T1000 (cell line): Measurements from ENCODE around the gene SCAPER.
A peak's percentile ranks its signal among the peaks of the same experiment; 100 is the strongest.

ENCODE experiments used
- DNase-seq: peaks from one replicate; lab custom pipeline; 2025; ENCODE audit warnings: mixed read lengths; lab: John Stamatoyannopoulos, UW

SCAPER gene

DNA sequence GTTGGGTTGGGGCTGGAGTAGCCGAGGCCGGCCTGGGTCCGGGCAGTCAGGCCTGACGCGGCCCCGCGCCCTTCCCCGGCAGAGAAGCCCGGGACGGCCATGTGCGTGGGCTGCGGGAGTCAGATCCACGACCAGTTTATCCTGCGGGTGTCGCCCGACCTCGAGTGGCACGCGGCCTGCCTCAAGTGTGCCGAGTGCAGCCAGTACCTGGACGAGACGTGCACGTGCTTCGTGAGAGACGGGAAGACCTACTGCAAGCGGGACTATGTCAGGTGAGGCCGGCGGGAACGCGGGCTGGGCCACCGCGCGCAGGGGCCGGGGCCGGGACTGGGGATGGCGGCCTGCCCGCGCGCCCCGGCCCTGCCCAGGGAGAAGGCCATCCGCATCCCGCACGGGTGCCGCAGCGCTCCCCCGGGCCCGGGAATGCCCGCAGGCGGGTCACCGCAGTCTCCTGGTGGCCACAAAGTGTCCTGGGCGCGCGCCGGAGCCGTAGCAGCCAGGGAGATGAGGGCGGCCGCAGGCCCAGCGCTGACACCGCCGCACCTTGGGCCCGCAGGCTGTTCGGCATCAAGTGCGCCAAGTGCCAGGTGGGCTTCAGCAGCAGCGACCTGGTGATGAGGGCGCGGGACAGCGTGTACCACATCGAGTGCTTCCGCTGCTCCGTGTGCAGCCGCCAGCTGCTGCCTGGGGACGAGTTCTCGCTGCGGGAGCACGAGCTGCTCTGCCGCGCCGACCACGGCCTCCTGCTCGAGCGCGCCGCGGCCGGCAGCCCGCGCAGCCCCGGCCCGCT is 567.2 kb downstream of the SCAPER start:
- no peak for DNase-seq

DNA sequence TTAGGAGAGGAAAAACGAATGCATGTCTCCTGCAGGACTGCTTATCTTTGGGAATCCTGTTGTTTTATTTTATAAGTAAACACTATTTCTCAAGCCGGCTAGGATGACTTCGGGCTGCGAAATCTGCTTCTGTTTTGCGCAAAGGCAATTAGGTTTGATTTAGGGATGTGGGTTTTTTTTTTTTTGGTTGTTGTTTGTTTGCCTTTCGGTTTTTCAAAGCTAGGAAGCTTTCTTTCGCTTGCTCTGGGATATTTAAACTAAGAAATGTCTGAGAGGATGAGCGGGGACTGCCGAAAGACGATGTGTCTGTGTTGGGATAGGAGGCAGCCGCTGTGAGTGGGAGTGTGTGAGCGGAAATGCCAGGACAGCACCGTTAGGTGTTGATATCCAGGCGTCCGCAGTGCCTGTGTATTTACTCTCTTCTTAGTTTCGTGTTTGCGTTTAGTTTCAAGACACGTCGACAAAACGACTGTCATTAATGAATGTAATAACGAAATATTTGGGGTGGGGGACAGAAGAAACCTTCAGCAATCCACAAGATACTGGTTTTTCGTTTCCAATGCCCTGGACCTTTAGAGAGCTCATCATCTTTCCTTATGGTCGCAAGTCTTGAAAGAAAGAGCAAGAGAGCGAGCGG is 568.0 kb downstream of the SCAPER start:
- DNase-seq: no peak

DNA sequence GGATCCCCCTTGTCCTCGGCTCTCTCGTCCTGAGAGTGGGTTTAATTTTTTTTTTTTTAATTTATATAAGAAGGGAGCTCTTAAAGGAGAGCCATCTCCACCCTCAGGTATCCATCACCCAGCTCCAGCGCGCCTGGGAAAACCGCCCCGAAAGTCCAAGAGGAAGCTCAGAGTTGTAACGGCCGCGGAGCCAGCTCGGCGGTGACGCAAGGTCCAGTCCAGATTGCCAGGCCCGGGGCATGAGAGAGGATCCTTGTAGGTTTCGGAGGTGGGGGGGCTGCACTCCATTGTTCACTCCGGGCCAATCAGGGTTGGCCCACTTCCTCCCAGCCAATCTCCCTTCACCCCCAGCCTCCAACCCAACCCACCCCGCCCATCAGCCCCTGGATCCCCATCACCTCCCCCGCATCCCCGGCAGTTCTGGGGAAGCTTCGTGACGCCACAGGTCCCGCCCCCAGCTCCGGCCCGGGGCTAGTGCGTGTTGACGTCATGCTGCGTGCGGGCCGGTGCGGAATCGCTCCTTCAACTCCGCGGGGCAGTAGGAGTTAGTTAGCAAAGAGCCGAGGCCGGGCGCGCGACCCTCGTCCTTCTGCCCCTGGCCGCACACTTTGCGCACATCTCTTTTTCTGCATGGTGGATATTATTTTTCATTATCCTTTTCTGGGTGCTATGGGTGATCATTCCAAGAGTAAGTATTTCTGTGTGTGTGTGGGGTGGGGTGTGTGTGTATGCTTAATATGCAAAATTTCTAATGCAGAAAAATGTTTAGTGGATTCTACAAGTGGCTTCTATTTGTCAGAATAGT is 568.7 kb downstream of the SCAPER start, which contains the start of gene ISL2:
ISL2 (plus strand) TSS at position 520 of the 805 bp plus-strand sequence; CDS start at position 631, 111 bp downstream.
- DNase-seq: peak; percentile 94

DNA sequence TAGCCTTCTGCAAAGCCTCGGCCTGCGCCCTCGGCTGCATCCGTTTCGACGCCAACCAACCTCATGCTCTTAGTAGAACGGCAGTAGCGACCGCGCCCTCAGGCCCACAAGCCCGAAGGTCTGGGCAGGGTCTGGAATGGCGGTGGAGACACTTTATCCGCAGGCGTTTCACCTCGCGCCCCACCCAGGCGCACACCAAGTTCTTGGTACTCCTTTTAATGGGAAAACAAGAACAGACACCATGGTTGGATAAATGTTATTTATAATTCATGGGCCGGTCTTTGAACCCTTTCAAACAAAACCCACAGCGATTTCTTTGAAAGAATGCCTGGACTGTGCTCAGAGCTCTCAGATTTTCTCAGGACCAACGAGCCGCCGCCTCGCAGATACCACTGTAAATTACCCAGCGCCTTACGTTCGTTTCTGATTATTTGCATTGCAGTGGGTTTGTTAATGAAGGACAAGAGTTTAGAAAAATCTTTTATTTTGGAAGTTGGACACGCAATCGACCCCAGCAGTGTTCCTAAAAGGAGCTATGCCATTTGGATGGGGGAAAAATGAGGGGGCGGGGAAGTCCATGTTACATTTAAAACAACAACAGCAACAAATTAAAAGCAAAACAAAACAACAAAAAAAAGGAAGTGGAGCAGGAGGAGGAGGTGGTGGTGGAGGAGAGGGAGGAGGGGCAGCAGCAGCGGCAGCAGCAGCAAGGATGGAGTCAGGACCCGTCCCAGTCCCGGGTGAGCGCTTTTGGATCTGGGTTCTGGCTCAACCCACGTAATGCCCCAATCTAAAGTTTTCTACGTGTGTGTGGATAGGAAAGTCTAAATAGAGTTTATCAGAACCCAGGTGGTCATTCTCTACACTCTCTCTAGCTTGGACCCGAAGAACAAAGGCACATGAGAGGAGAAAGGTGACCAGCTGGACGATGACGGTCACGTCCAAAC is 569.6 kb downstream of the SCAPER start:
- no peak for DNase-seq

DNA sequence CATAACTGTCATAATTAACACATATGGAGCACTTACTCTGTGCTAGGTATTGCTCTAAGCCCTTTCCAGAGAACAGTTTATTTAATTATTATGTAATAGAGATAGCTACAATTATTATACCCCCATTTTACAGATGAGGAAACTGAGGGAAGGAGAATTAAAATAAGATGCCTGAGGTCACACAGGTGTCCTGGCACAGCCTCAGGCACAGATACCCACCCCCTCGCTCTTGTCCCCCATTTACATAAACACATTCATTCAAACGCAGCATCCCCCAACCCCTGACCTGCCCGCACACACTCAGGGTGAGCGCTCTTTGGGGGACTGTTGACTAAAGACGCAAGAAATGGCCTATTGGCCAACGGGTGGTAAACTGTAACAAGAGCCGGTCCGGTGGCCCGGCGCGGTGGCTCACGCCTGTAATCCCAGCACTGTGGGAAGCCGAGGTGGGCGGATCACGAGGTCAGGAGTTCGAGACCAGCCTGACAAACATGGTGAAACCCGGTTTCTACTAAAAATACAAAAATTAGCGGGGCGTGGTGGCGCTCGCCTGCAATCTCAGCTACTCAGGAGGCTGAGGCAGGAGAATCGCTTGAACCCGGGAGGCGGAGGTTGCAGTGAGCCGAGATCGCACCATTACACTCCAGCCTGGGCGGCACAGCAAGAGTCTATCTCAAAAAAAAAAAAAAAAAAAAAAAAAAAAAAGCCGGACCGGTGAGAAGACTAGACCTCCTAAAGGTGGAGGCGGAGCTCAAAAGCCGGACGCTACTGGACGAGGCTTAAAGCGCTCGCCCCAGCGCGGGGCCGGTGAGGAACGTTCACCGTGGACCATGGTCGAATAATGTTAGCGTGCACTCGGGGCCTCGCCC is 570.5 kb downstream of the SCAPER start:
- no peak for DNase-seq

DNA sequence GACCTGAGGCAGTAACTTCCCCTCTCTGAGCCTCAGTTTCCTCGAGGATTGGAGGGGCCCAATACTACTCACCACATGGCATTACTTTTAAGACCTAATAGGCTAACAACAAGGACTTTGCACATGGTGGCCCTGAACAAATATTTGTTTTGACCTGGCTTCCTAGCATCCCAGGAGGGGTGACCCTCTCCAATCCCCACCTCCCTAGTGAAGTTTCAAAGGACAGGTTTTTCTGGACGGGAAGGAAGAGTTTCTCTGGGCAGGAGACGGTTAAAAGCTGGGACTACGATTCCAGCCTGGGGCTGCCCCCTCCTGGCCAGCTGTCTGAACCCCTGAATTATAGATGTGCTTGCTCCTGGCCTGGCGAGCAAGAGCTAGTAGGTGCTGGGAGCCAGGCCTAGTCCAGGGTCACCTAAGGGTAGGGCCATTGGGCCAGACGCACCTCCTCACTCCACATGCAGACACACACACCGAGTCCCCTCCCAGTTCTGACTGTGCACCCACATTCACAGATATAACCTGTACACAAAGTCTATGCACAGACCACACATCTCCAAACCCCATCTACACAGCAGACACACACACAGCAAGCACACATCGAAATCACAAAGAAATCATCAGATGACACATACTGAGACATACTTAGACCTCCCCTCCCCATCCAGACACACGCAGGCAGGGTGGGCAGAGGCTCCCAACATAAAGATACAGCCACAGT is 571.3 kb downstream of the SCAPER start:
- no peak for DNase-seq

DNA sequence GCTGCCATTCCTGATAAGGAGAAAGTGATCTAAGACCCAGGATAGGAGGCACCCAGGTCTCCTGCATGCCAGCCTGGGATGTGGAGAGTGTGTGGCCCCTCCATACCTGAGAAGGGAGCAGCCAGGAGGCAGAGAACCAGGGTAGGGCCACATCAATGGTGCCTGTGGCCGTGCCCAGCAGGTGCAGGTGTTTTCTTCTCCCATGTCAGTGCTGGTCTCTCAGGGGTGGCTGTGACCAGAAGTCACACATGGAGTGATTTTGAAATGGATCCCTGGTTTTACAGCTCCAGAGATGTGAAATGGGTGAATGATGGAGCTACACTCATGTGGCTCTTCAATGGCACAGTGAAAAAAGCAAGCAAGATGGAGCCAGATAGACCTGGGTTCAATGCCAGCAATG is 571.8 kb downstream of the SCAPER start:
- no peak for DNase-seq

DNA sequence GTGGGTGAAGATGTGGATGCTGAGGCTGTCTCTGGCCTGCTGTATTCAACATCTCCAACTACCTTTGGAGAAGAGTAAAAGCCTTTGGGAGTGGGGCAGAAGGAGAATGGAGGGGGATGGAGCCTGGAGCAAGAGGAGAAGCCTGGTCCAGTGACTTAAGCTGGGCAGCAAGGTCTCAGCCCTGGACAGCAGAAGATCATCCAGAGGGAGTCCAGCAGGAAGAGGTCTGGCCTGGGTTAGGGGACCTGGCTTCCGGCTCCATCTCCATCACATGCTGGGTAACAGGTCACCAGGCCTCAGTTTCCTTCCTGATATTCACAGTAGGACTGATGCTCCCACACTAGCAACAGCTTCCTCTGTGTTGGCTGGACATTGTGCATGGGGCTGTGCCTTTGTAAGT is 572.3 kb downstream of the SCAPER start:
- DNase-seq: no peak

DNA sequence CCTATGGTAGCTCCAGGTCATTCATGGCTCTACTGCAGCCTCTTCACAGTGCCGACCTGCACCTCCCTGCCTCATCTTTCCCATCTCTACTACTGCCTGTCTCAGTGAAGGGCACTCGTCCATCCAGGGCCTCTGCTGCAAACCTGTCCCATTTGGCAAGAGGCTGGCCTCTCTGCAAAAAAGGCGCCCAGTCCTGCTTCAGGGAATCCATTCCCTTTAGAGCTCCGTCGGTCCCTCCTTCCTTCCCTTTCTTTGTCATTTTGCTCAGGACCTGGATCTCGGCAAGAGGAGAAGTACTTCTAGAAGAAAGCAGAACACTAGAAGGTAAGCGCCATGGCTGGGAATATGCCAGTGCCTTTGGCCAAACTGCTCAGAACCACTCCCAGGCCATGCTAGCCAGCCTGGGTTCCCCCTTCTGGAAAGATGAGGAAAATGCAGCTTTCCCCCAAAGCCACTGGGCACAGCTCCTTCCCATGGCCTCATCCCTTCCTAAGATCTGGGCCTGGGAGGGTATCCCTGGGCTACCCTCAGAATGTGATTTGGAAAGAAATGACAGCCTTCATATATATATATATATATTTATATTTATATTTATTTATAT is 575.0 kb downstream of the SCAPER start:
- DNase-seq: no peak

DNA sequence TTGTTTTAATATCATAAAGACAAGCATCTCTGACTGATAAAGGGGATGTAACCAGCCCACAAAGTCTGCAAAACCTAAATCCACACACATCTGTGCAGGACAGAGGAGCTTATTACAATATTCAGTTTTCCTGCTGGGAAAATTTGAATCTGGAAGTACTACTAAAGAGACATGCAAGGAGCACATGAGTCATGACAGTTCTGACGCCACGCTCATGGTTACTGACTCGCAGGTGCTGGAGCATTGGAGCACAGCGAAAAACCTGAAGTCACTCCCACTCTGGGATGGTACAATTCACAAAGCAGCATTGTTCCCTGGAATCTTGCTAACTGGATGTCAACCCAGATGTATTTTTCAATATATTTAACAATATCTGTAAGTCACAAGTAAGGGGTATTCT is 576.2 kb downstream of the SCAPER start:
- no peak for DNase-seq

DNA sequence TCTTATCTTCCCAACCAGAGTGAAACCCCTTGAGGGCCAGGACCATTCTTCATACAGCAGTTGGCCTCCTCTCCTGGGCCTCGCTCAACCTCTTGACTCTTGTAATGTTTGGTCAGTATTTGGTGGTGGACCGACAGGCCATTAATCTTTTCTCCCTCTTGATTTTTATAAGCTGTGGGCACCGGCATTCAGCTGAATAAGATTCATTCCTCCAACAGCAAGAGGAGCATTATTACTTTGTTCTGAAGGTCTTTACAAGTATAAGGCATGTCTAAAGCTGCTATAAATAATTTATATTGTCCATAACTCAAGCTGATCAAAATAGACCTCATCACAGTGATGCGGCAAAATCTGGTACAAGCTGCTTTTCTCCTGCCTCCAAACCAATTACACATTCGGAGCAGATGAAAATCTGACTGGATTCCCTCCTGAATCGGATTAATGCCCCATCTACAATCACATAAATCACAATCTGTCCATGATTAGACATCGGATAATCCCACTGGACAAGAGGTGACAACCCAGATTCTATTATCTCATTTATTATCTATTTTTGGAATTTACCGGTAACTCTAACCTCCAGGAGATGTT is 576.9 kb downstream of the SCAPER start:
- no peak for DNase-seq

DNA sequence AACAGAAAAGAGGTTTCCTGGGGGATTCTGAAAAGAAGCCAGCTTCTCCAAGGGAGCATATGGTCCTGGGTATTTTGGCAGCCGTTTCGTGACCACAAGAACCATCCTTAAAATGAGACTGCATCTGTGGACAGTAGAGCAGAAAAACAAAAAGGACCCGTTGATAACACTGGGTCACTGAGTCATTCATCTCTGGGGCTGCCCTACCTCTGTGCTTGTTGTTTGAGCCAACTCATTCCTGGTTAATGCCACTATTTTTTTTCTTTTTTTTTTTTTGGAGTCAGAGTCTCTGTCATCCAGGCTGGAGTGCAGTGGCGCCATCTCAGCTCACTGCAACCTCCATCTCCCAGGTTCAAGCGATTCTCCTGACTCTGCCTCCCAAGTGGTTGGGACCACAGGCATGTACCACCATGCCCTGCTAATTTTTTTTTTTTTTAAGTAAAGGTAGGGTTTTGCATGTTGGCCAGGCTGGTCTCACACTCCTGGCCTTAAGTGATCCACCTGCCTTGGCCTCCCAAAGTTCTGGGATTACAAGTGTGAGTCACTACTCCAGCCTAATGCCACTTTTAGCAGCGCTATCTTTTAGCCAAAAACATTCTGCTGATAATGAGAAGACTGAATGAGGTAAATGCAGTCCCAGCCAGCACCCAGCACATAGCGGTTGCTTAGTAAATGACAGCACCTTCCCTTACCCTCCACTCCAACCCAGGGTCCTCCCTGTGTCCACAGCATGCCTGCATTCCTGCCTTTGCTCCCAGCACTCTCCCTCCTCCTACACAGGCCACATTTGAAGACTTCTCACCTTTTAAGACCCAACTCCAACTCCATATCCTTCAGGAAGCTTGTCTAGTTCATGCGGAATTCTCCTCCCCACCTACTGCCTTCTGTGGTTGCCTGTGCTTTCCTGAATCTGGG is 577.7 kb downstream of the SCAPER start:
- DNase-seq: no peak

DNA sequence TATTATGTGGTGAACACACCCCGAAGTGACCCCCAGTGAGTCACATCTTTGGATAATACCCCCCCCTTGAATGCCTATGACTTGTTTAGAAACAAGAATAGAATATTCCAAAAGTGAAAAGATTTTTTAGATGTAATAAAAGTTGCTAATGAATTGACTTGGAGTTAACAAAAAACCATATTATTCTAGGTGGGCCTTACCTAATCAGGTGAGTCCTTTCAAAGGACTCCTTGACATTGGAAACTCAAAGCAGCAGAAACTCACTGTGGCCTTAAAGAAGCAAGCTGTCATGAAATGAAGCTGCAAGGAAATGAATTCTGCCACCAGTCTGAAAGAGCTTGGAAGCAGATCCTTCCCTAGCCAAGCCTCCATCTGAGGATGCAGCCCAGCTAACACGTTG is 579.4 kb downstream of the SCAPER start:
- no peak for DNase-seq

DNA sequence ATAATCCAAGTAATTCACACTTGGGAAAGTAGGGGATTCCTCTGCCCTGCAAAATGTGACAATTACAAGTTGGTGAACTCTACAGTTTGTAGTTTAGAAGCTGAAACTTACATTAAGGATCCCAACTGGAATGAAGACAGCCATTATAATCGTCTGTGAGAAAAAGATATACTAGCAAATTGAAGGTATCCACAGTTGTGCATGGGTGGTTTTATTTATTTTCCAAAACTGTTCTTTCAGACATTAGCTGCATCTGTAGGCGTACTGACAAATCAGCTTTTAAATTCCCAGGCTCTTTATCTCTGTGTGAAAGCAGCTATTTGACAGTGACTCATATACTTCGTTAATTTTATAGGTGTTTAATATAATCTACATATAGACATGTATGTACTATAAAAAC is 581.1 kb downstream of the SCAPER start:
- DNase-seq: no peak

DNA sequence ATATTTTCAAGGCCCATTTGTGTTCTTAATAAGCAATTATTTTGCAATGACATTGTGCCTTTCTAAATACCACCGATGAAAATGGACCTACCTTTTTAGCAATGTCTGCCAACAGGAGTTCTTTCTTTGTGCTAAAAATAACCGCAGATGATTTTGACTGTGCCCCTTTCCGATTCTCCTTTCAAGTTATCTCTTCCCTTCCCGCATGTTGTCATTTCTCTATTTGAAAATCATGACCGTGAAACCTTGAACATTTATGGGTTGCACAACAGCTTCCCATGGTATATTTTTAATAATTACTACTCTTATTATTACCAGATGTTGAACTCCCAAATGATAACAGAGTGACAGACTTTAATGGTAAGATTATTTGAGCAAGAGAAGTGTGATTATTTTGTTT is 583.5 kb downstream of the SCAPER start:
- no peak for DNase-seq

DNA sequence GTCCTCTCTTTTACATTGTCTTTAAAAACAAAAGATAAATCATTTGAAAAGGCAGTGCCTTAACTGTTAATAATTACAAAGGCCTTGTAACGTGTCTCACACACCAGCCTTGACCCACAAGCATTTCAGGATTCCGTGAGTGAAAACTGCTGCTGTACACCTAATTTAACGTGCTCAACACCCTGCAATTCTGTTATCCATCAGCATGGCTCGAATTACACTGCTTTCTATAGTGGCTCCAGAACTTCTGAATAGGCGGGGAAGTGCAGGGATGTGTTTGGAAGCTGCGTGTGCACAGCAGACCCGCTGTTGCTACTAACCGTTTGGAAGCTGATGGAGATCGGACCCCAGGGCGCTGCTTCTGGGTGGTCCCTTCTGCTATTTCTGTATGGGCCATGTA is 584.0 kb downstream of the SCAPER start:
- DNase-seq: no peak

DNA sequence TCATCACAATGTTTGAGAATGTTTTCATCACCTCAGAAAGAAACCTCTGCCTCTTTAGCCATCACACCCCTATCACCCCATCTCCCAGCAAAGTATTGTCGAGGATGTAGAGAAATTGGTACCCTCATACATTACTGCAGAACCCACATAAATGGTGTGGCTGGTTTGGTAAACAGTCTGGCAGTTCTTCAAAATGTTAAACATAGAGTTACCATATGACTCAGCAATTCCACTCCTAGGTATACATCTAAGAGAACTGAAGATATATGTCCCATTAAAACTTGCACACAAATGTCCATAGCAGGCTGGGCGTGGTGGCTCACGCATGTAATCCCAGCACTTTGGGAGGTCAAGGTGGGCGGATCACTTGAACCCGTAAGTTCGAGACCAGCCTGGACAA is 585.1 kb downstream of the SCAPER start:
- DNase-seq: no peak

DNA sequence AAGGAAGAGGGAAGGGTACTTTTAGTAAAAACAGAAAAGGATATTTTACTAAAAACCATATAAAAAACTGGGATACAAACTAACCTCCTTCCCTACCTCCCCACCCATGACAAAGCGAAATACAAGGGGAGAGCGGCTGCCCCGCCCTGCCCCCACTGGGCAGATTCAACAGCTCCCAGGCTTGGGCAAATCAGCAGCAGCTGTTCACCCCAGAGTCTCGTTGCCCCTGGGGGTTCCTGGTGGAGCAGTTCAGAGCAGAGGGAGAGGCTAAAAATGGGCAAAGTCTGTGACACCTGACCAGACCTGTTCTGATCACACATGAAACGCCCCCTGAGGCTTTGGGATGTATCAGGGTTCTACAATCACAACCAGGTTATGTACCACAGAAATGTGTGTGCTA is 591.4 kb downstream of the SCAPER start:
- no peak for DNase-seq
